Vagina (tissue), 2 donors: ENCODE measurements around the gene IFT81.

Experiments used
- CTCF ChIP-seq, 3 experiments: fragments of 450-650 bp in 2 of 3; fragments of 200-600 bp in 1 of 3; sonication (generic) in 1 of 3; IDR thresholded peaks; one replicate each; pipeline ENCODE4 v1.5.1; 2017 to 2019; ENCODE audit warnings: antibody characterized with exemption in 3 of 3, mild to moderate bottlenecking in 2 of 3, moderate library complexity in 2 of 3
- POLR2A ChIP-seq, 2 donors: fragments of 450-650 bp; IDR thresholded peaks; one replicate each; pipeline ENCODE4 v1.6.1; 2017; ENCODE audit warnings: antibody characterized with exemption in 2 of 2, mild to moderate bottlenecking in 2 of 2, moderate library complexity in 2 of 2

- TF ChIP-seq POLR2A (IDR thresholded peaks at IDR 0.05) (no peak), CTCF (IDR thresholded peaks at IDR 0.05) (no peak)
Measured at GRCh38 chr12:110234755-110235154, 110.6 kb downstream of the IFT81 start.
